ENCODE data around the gene DOCK9.

Gene DOCK9

GRCh38 chr13:98997011-98997730 lies 19.3 kb upstream of the DOCK9 start:
- Histone ChIP-seq H3K4me3 (ENCODE audit: low read depth in 1 of 2, low read length in 2 of 2) (no peak overlapping the region), H3K36me3 (ENCODE audit: insufficient read depth, low read length) (no peaks in the 10 kb centered on the region), H3K9me3 (ENCODE audit: low read length) (no peaks in the 10 kb centered on the region), H3K27ac (ENCODE audit: low read depth, low read length) (no peak overlapping the region), H3K27me3 (ENCODE audit: control insufficient read depth in 1 of 2, insufficient read depth in 2 of 2, low read length in 2 of 2) (no peaks in the 10 kb centered on the region), H3K4me1 (ENCODE audit: insufficient read depth, low read length) (peaks cover 43% of the 10 kb centered on the region), H3K9ac (ENCODE audit: low read length) (no peak overlapping the region)

- Histone ChIP-seq H3K36me3 (ENCODE audit: insufficient read depth, low read length) (no peaks in the 10 kb centered on the region), H3K4me1 (ENCODE audit: insufficient read depth, low read length) (peaks cover 34% of the 10 kb centered on the region), H3K9me3 (ENCODE audit: low read length) (no peaks in the 10 kb centered on the region), H3K27me3 (ENCODE audit: control insufficient read depth in 1 of 2, insufficient read depth in 2 of 2, low read length in 2 of 2) (no peaks in the 10 kb centered on the region), H3K4me3 (ENCODE audit: low read depth in 1 of 2, low read length in 2 of 2) (no peak overlapping the region), H3K9ac (ENCODE audit: low read length) (no peak overlapping the region), H3K27ac (ENCODE audit: low read depth, low read length) (no peak overlapping the region)
Measured at GRCh38 chr13:98996046-98996445, 18.2 kb upstream of the DOCK9 start.

DNA sequence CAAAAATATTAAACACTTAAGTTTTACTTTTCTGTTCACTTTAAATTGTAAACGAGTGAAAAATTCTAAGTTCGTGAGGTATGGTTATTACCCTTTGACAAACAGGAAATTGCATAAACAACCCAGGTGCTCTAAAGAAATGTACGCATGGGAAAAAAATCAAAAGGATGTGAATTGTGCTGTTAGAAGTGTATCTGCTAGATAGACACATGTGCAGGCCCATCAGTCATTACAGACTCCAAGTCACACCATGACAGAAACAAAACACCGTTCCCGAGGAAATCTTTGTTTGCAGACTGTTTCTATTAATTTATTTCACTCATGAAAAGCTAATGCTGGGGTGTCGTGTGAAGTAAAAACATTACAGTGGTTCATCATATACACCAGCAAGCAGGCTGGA lies 17.0 kb upstream of the DOCK9 start:
- Histone ChIP-seq H3K4me3 (ENCODE audit: low read depth in 1 of 2, low read length in 2 of 2) (no peak overlapping the region), H3K27ac (ENCODE audit: low read depth, low read length) (no peak overlapping the region)

DNA sequence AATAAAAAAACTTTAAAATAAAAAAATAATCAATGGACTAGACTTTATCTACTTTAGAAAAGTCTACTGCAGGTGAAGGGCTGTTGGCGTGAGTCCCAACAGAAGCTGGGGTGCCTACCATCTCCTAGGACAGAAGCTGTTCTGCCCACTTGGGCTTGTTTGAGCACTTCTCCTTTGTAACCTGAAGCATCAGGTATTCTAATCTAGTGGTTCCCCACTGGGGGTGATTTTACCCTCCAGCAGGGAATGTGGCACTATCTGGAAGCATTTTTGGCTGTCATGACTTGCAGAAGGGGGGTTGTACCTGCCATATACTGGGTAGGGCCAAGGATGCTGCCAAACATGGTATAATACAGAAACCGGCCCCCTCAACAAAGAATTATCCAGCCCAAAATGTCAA lies 16.2 kb upstream of the DOCK9 start:
- Histone ChIP-seq H3K4me1 (ENCODE audit: insufficient read depth, low read length) (peaks cover 18% of the 10 kb centered on the region), H3K36me3 (ENCODE audit: insufficient read depth, low read length) (no peaks in the 10 kb centered on the region), H3K9ac (ENCODE audit: low read length) (no peak overlapping the region), H3K27ac (ENCODE audit: low read depth, low read length) (no peak overlapping the region), H3K9me3 (ENCODE audit: low read length) (no peaks in the 10 kb centered on the region), H3K4me3 (ENCODE audit: low read depth in 1 of 2, low read length in 2 of 2) (no peak overlapping the region), H3K27me3 (ENCODE audit: control insufficient read depth in 1 of 2, insufficient read depth in 2 of 2, low read length in 2 of 2) (no peaks in the 10 kb centered on the region)

More for the DNA sequence above, 17.0 kb upstream of the DOCK9 start:
- H3K9ac ChIP-seq (ENCODE audit: low read length) = no peak overlapping the region
- H3K27me3 ChIP-seq (ENCODE audit: control insufficient read depth in 1 of 2, insufficient read depth in 2 of 2, low read length in 2 of 2) = no peaks in the 10 kb centered on the region
- peaks cover 26% of the 10 kb centered on the region for H3K4me1 ChIP-seq (ENCODE audit: insufficient read depth, low read length)
- H3K9me3 ChIP-seq (ENCODE audit: low read length) = no peaks in the 10 kb centered on the region
- no peaks in the 10 kb centered on the region for H3K36me3 ChIP-seq (ENCODE audit: insufficient read depth, low read length)

GRCh38 chr13:98992355-98992754 lies 14.5 kb upstream of the DOCK9 start:
- H3K27ac ChIP-seq (ENCODE audit: low read depth, low read length) = no peak overlapping the region
- H3K36me3 ChIP-seq (ENCODE audit: insufficient read depth, low read length) = no peaks in the 10 kb centered on the region
- H3K4me1 ChIP-seq (ENCODE audit: insufficient read depth, low read length) = peaks cover 7% of the 10 kb centered on the region
- H3K9me3 ChIP-seq (ENCODE audit: low read length) = no peaks in the 10 kb centered on the region
- no peak overlapping the region for H3K9ac ChIP-seq (ENCODE audit: low read length)
- no peaks in the 10 kb centered on the region for H3K27me3 ChIP-seq (ENCODE audit: control insufficient read depth in 1 of 2, insufficient read depth in 2 of 2, low read length in 2 of 2)
- no peak overlapping the region for H3K4me3 ChIP-seq (ENCODE audit: low read depth in 1 of 2, low read length in 2 of 2)

GRCh38 chr13:98990701-98991100 lies 12.8 kb upstream of the DOCK9 start:
- no peak overlapping the region for H3K4me3 ChIP-seq (ENCODE audit: low read depth in 1 of 2, low read length in 2 of 2)
- H3K27me3 ChIP-seq (ENCODE audit: control insufficient read depth in 1 of 2, insufficient read depth in 2 of 2, low read length in 2 of 2) = no peaks in the 10 kb centered on the region
- H3K9me3 ChIP-seq (ENCODE audit: low read length) = no peaks in the 10 kb centered on the region
- no peak overlapping the region for H3K9ac ChIP-seq (ENCODE audit: low read length)
- peaks cover 6% of the 10 kb centered on the region for H3K4me1 ChIP-seq (ENCODE audit: insufficient read depth, low read length)
- no peak overlapping the region for H3K27ac ChIP-seq (ENCODE audit: low read depth, low read length)
- H3K36me3 ChIP-seq (ENCODE audit: insufficient read depth, low read length) = no peaks in the 10 kb centered on the region

DNA sequence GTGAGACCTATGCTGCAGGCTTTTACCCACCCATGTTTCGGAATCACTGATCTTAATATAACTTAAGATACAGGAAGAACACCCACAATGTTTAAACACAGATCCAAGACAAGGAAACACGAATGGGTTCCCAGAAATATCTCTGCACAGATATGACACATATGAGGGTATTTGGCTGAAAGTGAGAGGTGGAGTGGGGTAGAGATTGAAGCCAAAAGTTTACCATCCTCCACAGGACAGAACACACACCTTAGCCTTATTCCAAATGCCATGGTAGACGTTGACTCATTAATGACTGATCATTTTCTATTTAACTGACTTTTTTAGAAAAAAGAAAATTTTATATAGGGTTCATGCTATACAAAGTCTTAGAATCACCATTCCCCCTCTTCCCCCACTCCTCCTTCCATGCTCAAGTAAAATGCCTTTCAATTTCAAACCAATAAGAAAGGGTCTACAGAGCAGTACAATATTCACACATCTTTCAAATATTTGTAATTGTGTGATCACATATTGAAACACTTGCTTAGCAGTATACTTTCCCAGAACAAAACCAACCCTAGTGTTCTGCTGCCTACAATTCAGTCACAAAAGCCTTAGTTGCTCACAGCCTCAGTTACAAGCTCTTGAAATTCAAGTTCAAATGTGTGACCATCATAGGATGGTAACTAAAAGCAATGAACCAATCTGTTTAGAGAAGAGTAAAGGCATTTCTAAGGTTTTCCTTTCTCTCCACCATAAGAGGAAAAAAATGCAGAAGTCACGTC lies 11.8 kb upstream of the DOCK9 start:
- Histone ChIP-seq H3K4me1 (ENCODE audit: insufficient read depth, low read length) (peaks cover 11% of the 10 kb centered on the region), H3K4me3 (ENCODE audit: low read depth in 1 of 2, low read length in 2 of 2) (no peak overlapping the region), H3K36me3 (ENCODE audit: insufficient read depth, low read length) (no peaks in the 10 kb centered on the region), H3K9ac (ENCODE audit: low read length) (no peak overlapping the region), H3K27me3 (ENCODE audit: control insufficient read depth in 1 of 2, insufficient read depth in 2 of 2, low read length in 2 of 2) (no peaks in the 10 kb centered on the region), H3K27ac (ENCODE audit: low read depth, low read length) (no peak overlapping the region), H3K9me3 (ENCODE audit: low read length) (no peaks in the 10 kb centered on the region)

GRCh38 chr13:98988780-98989179 lies 10.9 kb upstream of the DOCK9 start:
- no peaks in the 10 kb centered on the region for H3K9me3 ChIP-seq (ENCODE audit: low read length)
- peaks cover 11% of the 10 kb centered on the region for H3K4me1 ChIP-seq (ENCODE audit: insufficient read depth, low read length)
- no peaks in the 10 kb centered on the region for H3K36me3 ChIP-seq (ENCODE audit: insufficient read depth, low read length)
- no peak overlapping the region for H3K27ac ChIP-seq (ENCODE audit: low read depth, low read length)
- H3K27me3 ChIP-seq (ENCODE audit: control insufficient read depth in 1 of 2, insufficient read depth in 2 of 2, low read length in 2 of 2) = no peaks in the 10 kb centered on the region
- H3K4me3 ChIP-seq (ENCODE audit: low read depth in 1 of 2, low read length in 2 of 2) = no peak overlapping the region
- no peak overlapping the region for H3K9ac ChIP-seq (ENCODE audit: low read length)

- H3K27me3 ChIP-seq (ENCODE audit: control insufficient read depth in 1 of 2, insufficient read depth in 2 of 2, low read length in 2 of 2) = no peaks in the 10 kb centered on the region
- no peaks in the 10 kb centered on the region for H3K9me3 ChIP-seq (ENCODE audit: low read length)
- H3K9ac ChIP-seq (ENCODE audit: low read length) = no peak overlapping the region
- peaks cover 11% of the 10 kb centered on the region for H3K4me1 ChIP-seq (ENCODE audit: insufficient read depth, low read length)
- H3K27ac ChIP-seq (ENCODE audit: low read depth, low read length) = no peak overlapping the region
- H3K4me3 ChIP-seq (ENCODE audit: low read depth in 1 of 2, low read length in 2 of 2) = no peak overlapping the region
- no peaks in the 10 kb centered on the region for H3K36me3 ChIP-seq (ENCODE audit: insufficient read depth, low read length)
Measured at GRCh38 chr13:98988277-98988676, 10.4 kb upstream of the DOCK9 start.

DNA sequence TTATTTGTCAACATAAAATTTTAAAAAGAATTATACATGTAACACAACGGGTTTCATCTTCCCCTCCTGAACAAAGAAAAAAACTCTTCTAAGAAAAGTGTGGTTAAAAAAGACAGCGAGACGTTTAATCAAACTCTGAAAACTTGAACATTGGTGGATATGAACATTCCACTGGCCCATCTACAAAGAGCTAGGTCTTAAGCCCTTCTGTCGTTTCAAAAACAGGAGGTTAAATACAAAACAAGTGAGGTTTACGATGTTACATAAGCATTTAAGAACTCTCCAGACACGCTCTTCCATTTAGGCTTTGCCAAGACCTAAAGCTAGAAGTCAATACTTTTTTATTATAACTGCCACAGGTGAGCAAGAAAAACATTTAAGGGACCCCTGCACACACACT lies 9.4 kb upstream of the DOCK9 start:
- Histone ChIP-seq H3K27me3 (ENCODE audit: control insufficient read depth in 1 of 2, insufficient read depth in 2 of 2, low read length in 2 of 2) (no peaks in the 10 kb centered on the region), H3K9ac (ENCODE audit: low read length) (no peak overlapping the region), H3K4me3 (ENCODE audit: low read depth in 1 of 2, low read length in 2 of 2) (no peak overlapping the region), H3K9me3 (ENCODE audit: low read length) (no peaks in the 10 kb centered on the region), H3K4me1 (ENCODE audit: insufficient read depth, low read length) (peaks cover 11% of the 10 kb centered on the region), H3K27ac (ENCODE audit: low read depth, low read length) (no peak overlapping the region), H3K36me3 (ENCODE audit: insufficient read depth, low read length) (no peaks in the 10 kb centered on the region)

- no peaks in the 10 kb centered on the region for H3K9me3 ChIP-seq (ENCODE audit: low read length)
- H3K9ac ChIP-seq (ENCODE audit: low read length) = no peak overlapping the region
- H3K4me1 ChIP-seq (ENCODE audit: insufficient read depth, low read length) = peaks cover 11% of the 10 kb centered on the region
- H3K4me3 ChIP-seq (ENCODE audit: low read depth in 1 of 2, low read length in 2 of 2) = no peak overlapping the region
- H3K27ac ChIP-seq (ENCODE audit: low read depth, low read length) = no peak overlapping the region
- no peaks in the 10 kb centered on the region for H3K27me3 ChIP-seq (ENCODE audit: control insufficient read depth in 1 of 2, insufficient read depth in 2 of 2, low read length in 2 of 2)
- H3K36me3 ChIP-seq (ENCODE audit: insufficient read depth, low read length) = no peaks in the 10 kb centered on the region
Measured at GRCh38 chr13:98986226-98986846, 8.5 kb upstream of the DOCK9 start.
